PFSK-1 (cell line): Measurements from ENCODE around the gene C2CD2L.

ENCODE experiments used
- FOXP2 ChIP-seq: optimal IDR thresholded peaks from 2 replicates; pipeline ENCODE3; 2011; ENCODE audit warnings: borderline replicate concordance, control low read depth, inconsistent platforms; ENCODE audit not compliant: insufficient read depth; ENCODE audit errors: extremely low read length, extremely low read depth
- POLR2AphosphoS5 ChIP-seq: IDR thresholded peaks from 2 replicates; pipeline ENCODE4 v1.6.1; 2012; ENCODE audit warnings: low read depth, mild to moderate bottlenecking, control low read depth, low read length, moderate library complexity
- SIN3A ChIP-seq: IDR thresholded peaks from 2 replicates; pipeline ENCODE4 v1.6.1; 2012; ENCODE audit warnings: mild to moderate bottlenecking, low read length, moderate library complexity, borderline replicate concordance; ENCODE audit not compliant: insufficient read depth
- TF ChIP-seq, protein P1 (sequence below), 2 experiments: IDR thresholded peaks; 2 replicates each; pipeline versions ENCODE4 v1.6.1 to v1.8.0; 2011 to 2012; ENCODE audit warnings: low read depth in 2 of 2, low read length in 2 of 2, control low read depth in 1 of 2, inconsistent platforms in 1 of 2, mild to moderate bottlenecking in 1 of 2, moderate library complexity in 1 of 2; ENCODE audit not compliant: insufficient read depth in 1 of 2

DNA sequence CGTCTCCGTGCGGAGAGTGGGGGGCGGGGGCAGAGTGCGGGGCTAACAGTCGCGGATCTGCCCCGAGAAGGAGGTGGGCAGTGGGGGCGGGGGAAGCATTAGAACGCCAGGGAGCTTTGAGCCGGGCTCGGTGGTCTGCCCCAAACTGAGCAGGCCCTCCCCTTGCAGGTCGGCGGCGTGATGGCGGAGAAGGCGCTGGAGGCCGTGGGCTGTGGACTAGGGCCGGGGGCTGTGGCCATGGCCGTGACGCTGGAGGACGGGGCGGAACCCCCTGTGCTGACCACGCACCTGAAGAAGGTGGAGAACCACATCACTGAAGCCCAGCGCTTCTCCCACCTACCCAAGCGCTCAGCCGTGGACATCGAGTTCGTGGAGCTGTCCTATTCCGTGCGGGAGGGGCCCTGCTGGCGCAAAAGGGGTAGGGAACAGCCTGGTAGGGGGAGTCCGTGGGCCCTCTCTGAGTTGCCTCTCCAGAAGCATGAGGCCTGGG lies 42.7 kb downstream of the C2CD2L start:
- TF ChIP-seq POLR2AphosphoS5 = no peak
- TF ChIP-seq, protein P1, sequence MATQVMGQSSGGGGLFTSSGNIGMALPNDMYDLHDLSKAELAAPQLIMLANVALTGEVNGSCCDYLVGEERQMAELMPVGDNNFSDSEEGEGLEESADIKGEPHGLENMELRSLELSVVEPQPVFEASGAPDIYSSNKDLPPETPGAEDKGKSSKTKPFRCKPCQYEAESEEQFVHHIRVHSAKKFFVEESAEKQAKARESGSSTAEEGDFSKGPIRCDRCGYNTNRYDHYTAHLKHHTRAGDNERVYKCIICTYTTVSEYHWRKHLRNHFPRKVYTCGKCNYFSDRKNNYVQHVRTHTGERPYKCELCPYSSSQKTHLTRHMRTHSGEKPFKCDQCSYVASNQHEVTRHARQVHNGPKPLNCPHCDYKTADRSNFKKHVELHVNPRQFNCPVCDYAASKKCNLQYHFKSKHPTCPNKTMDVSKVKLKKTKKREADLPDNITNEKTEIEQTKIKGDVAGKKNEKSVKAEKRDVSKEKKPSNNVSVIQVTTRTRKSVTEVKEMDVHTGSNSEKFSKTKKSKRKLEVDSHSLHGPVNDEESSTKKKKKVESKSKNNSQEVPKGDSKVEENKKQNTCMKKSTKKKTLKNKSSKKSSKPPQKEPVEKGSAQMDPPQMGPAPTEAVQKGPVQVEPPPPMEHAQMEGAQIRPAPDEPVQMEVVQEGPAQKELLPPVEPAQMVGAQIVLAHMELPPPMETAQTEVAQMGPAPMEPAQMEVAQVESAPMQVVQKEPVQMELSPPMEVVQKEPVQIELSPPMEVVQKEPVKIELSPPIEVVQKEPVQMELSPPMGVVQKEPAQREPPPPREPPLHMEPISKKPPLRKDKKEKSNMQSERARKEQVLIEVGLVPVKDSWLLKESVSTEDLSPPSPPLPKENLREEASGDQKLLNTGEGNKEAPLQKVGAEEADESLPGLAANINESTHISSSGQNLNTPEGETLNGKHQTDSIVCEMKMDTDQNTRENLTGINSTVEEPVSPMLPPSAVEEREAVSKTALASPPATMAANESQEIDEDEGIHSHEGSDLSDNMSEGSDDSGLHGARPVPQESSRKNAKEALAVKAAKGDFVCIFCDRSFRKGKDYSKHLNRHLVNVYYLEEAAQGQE (IDR thresholded peaks at IDR 0.05; ENCODE audit: insufficient read depth in 1 of 2, low read depth in 2 of 2, low read length in 2 of 2) = no peak
- TF ChIP-seq FOXP2 = no peak
- TF ChIP-seq SIN3A = no peak
